Thyroid gland (tissue), 4 donors: ENCODE measurements around the gene CACNA1I. TPM values are rescaled to one million over a fixed set of nuclear protein-coding genes. Genes with fewer than 3 reads are reported as not detected.

Source experiments
- DNase-seq, 2 donors: peaks; one replicate each; pipeline ENCODE4 v3.0.0-alpha.2; 2019
- H3K27ac ChIP-seq, 3 donors: fragments of 200-600 bp; sonication (generic); 1 replicate in 2 of 3; 2 replicates in 1 of 3; pipeline ENCODE4 v1.5.1; 2016 to 2019; ENCODE audit warnings: mild to moderate bottlenecking in 1 of 3, moderate library complexity in 1 of 3
- H3K27me3 ChIP-seq: fragments of 200-600 bp; sonication (generic); one replicate; pipeline ENCODE4 v1.5.1; 2019
- H3K36me3 ChIP-seq, 2 donors: fragments of 200-600 bp; sonication (generic); one replicate each; pipeline ENCODE4 v1.5.1; 2016 to 2019
- H3K4me1 ChIP-seq, 2 donors: fragments of 200-600 bp; sonication (generic); one replicate each; pipeline ENCODE4 v1.5.1; 2017 to 2019
- H3K4me3 ChIP-seq, 3 donors: fragments of 200-600 bp; sonication (generic); replicated peaks in 1 of 3; 1 replicate in 2 of 3; 2 replicates in 1 of 3; pipeline ENCODE4 v1.5.1; 2016; ENCODE audit warnings: mild to moderate bottlenecking in 1 of 3
- H3K9me3 ChIP-seq: fragments of 200-600 bp; sonication (generic); one replicate; pipeline ENCODE4 v1.5.1; 2017
- POLR2A ChIP-seq, 2 donors: fragments of 450-650 bp; IDR thresholded peaks; one replicate each; pipeline ENCODE4 v1.6.1; 2017; ENCODE audit warnings: antibody characterized with exemption in 2 of 2, mild to moderate bottlenecking in 2 of 2, moderate library complexity in 1 of 2
- WGBS, 2 donors: methylation state at CpG; one replicate each; pipeline ENCODE4 v1.1.5; 2017; 5-methylcytosine and 5-hydroxymethylcytosine counted together
- intact Hi-C: fragments of 100-400 bp; cut with DNase I; formaldehyde crosslinking; loops from one replicate; pipeline ENCODE4 v1.15.1; 2023
- total RNA-seq, 4 donors: library from RNA; depleted of rRNA; stranded (reverse); fragments of >200 nt; gene quantifications; one replicate each; pipeline ENCODE4 v1.2.3, GENCODE V29; 2016
- TF ChIP-seq, protein P1 (sequence below), 6 experiments: fragments of 200-600 bp in 3 of 6; fragments of 450-650 bp in 3 of 6; sonication (generic) in 3 of 6; IDR thresholded peaks; one replicate each; pipeline ENCODE4 v1.5.1; 2016 to 2019; ENCODE audit warnings: antibody characterized with exemption in 6 of 6, mild to moderate bottlenecking in 2 of 6, inconsistent platforms in 1 of 6, moderate library complexity in 1 of 6

CACNA1I gene
- total RNA-seq, 4 donors from 2014 or later = 3.7 to 10.7 (median 6.4) TPM

DNA sequence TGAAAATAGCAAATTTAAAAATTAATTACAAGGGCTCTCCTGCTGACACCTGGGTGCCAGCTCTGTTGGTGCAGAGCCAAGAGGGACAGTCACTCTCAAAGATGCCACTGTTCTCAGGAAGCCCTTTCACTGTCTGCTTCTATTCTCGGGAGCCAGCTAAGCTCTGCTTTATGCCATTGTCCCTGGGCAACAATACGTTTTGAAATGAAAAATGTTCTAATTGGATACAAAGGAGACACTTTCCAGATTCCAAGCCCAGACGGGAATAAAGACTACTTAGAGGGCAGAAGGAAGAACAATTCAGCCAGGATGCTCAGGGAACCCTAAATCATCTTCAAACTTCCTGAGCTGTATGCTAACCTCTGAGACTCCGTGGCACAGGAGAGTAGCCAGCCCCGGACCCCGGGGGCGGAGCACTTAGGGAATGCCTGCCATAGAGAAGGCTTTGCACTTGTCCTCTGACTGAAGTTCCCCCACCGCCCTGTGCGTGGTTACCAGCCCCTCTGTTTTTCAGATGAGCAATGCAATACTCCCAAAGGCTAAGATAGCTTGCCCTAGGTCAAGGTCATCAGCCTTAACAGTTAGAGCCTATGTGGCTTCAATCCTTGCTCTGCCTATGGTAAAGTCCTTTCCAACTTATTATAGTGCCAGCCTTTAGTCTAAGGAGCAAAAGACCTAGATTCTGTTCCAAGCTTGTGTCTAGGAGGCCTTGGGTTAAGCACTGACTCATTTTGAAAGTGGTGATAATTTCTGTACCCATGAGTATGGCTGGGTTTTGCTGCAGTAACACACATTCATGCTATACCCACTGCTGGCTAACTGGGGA lies 150.9 kb downstream of the CACNA1I start:
- intact Hi-C loops = no loop called here
- Histone ChIP-seq H3K4me3 (no peak overlapping the region), H3K27ac (no peak overlapping the region), H3K27me3 (no peaks in the 10 kb centered on the region), H3K36me3 (no peaks in the 10 kb centered on the region), H3K9me3 (no peaks in the 10 kb centered on the region), H3K4me1 (peaks cover 0 to 7% of the 10 kb centered on the region in 2 donors)
- no peak for TF ChIP-seq POLR2A (IDR thresholded peaks at IDR 0.05)
- TF ChIP-seq, protein P1, sequence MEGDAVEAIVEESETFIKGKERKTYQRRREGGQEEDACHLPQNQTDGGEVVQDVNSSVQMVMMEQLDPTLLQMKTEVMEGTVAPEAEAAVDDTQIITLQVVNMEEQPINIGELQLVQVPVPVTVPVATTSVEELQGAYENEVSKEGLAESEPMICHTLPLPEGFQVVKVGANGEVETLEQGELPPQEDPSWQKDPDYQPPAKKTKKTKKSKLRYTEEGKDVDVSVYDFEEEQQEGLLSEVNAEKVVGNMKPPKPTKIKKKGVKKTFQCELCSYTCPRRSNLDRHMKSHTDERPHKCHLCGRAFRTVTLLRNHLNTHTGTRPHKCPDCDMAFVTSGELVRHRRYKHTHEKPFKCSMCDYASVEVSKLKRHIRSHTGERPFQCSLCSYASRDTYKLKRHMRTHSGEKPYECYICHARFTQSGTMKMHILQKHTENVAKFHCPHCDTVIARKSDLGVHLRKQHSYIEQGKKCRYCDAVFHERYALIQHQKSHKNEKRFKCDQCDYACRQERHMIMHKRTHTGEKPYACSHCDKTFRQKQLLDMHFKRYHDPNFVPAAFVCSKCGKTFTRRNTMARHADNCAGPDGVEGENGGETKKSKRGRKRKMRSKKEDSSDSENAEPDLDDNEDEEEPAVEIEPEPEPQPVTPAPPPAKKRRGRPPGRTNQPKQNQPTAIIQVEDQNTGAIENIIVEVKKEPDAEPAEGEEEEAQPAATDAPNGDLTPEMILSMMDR (IDR thresholded peaks at IDR 0.05) = no peak
- DNase-seq = no peak
- WGBS, 2 donors = 61 to 69% methylated on average over 9 of the region's 9 CpGs

GRCh38 chr22:39722032-39722325 lies 151.4 kb downstream of the CACNA1I start:
- Histone ChIP-seq H3K36me3 (no peaks in the 10 kb centered on the region), H3K4me1 (peaks cover 0 to 7% of the 10 kb centered on the region in 2 donors), H3K9me3 (no peaks in the 10 kb centered on the region), H3K4me3 (no peak overlapping the region), H3K27me3 (no peaks in the 10 kb centered on the region), H3K27ac (no peak overlapping the region)
- WGBS, 2 donors = 86 to 97% methylated on average over 6 of the region's 6 CpGs
- intact Hi-C loops = no loop called here
- TF ChIP-seq, protein P1 (IDR thresholded peaks at IDR 0.05) = no peak
- no peak for TF ChIP-seq POLR2A (IDR thresholded peaks at IDR 0.05)
- DNase-seq = no peak

DNA sequence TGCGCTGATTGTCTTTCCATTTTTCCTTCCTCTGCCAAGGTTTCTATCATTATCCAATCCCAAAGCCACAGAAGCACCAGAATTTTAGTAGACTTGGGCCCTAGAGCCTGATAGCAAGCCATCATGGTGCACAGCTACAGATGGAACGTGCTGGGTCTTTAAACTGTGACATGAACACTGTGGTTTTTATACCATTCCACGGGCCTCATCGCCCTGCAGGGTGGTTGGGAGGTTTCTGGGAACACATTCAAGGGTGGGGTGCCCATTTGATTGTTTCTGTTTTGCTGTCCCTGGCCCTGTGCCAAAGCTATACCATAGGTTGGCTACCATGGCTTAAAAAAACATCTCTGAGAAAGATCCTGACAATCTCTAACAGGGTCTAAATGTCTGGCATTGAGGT lies 151.9 kb downstream of the CACNA1I start:
- H3K36me3 ChIP-seq = no peaks in the 10 kb centered on the region
- TF ChIP-seq, protein P1 (IDR thresholded peaks at IDR 0.05) = no peak
- no peak for TF ChIP-seq POLR2A (IDR thresholded peaks at IDR 0.05)
- no peak overlapping the region for H3K27ac ChIP-seq
- DNase-seq = no peak
- no peak overlapping the region for H3K4me3 ChIP-seq
- H3K27me3 ChIP-seq = no peaks in the 10 kb centered on the region
- 81 to 90% methylated on average over 4 of the region's 4 CpGs for WGBS, 2 donors
- intact Hi-C loops = no loop called here
- H3K4me1 ChIP-seq = peaks cover 0 to 7% of the 10 kb centered on the region in 2 donors
- H3K9me3 ChIP-seq = no peaks in the 10 kb centered on the region

- TF ChIP-seq, protein P1 (IDR thresholded peaks at IDR 0.05) = no peak
- TF ChIP-seq POLR2A (IDR thresholded peaks at IDR 0.05) = no peak
- H3K27ac ChIP-seq = no peak overlapping the region
- H3K27me3 ChIP-seq = no peaks in the 10 kb centered on the region
- WGBS, 2 donors = 90 to 96% methylated on average over 8 to 10 of the region's 10 CpGs
- peaks cover 0 to 7% of the 10 kb centered on the region in 2 donors for H3K4me1 ChIP-seq
- no peaks in the 10 kb centered on the region for H3K36me3 ChIP-seq
- H3K9me3 ChIP-seq = no peaks in the 10 kb centered on the region
- DNase-seq = no peak
- no peak overlapping the region for H3K4me3 ChIP-seq
- intact Hi-C loops = no loop called here
Observed at GRCh38 chr22:39723463-39723862, 152.9 kb downstream of the CACNA1I start.

DNA sequence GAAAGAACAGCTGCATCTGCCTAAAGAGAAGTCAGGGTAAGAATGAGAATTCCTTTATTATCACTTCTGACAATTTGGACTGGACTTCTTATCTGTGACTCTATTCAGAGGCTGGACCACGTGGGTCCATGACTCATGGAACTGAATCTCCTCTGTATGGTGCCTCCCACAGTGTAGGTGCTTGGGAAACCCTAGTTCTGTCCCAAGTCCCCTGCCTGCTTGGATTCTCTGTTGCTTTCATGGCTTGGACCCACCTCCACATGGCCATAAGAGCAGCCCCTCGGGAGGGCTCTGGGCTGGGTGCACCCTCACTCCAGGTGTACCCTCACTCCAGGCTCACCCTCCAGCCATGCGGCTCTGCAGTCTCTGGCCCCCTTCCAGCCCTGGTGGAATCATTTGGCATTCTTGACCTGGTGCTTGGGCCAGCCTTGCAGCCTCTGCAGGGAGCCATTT lies 153.4 kb downstream of the CACNA1I start:
- Histone ChIP-seq H3K4me1 (peaks cover 0 to 7% of the 10 kb centered on the region in 2 donors), H3K27ac (no peak overlapping the region), H3K36me3 (no peaks in the 10 kb centered on the region), H3K27me3 (no peaks in the 10 kb centered on the region), H3K9me3 (no peaks in the 10 kb centered on the region), H3K4me3 (no peak overlapping the region)
- intact Hi-C loops = no loop called here
- DNase-seq = no peak
- WGBS, 2 donors = 74 to 85% methylated on average over 3 of the region's 3 CpGs
- TF ChIP-seq, protein P1 (IDR thresholded peaks at IDR 0.05) = no peak
- no peak for TF ChIP-seq POLR2A (IDR thresholded peaks at IDR 0.05)
